Measurements from ENCODE around the gene CAMTA1. TPM values are rescaled to one million over a fixed set of nuclear protein-coding genes. Genes with fewer than 3 reads are reported as not detected.

CAMTA1 gene
- total and polyA plus RNA-seq, 3 experiments from 2014 or later, result 60.2 to 79.0 (median 61.7) TPM

DNA sequence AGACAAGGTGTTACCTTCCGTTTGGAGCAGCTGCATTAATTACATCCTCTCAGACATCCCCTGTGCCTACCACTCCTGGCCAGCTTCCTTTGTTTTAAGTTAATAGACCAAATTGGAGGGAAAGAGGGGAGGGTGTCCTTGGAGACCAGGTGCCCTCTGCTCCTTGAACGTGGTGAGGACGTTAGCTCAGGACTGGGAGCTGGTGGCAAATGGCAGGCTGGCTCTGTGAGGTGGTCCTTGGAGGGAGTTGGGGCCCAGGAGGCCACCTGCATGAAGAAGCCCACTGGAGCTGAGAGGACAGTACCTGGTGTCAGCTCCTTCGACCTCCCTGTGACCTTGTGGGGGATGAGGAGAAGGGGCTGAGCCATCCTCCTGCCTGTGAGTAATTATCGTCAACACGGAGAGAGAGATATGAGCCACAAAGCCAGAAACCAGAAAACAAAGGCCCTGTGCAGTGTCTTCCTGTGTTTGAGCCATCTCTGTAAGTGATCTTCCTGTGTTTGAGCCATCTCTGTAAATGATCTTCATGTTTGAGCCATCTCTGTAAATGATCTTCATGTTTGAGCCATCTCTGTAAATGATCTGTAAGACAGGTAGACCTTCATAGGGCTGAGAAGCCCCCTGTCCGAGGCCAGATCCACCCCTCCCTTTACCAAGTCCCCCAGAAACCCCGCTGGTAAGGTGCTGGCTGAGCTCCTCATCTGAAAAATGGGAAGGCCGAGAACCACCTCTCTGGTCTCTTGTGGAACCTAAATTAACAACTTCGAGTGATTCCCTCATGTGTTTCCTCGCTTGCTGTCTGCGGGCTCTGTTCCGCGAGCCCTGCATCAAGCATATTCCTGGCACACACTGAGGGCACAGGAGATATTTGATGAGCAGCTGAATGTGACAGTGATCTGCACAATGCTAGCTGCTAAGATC, 126.0 kb downstream of the CAMTA1 start:
- CTCF ChIA-PET, result no interaction called here
- DNase-seq, result no peak
- Histone ChIP-seq H3K27me3 (ENCODE audit: insufficient read depth, low read length, poor library complexity, severe bottlenecking) (no peaks in the 10 kb centered on the region), H3K4me1 (ENCODE audit: insufficient read depth, low read length) (no peaks in the 10 kb centered on the region), H3K9me3 (ENCODE audit: low read length) (no peaks in the 10 kb centered on the region), H3K36me3 (ENCODE audit: insufficient read depth, low read length) (no peaks in the 10 kb centered on the region), H3K27ac (ENCODE audit: low read depth, low read length) (no peak overlapping the region), H3K4me3 (ENCODE audit: low read length) (no peak overlapping the region)
- Mint-ChIP-seq H3K27me3 (peaks cover 15 to 37% of the 10 kb centered on the region in 2 donors), H3K27ac (no peak overlapping the region), H3K4me1 (no peaks in the 10 kb centered on the region), H3K36me3 (no peaks in the 10 kb centered on the region), H3K4me3 (no peak overlapping the region), H3K9me3 (peaks cover 0 to 7% (median 2%) of the 10 kb centered on the region in 5 donors)
- POLR2A ChIA-PET, result no interaction called here

DNA sequence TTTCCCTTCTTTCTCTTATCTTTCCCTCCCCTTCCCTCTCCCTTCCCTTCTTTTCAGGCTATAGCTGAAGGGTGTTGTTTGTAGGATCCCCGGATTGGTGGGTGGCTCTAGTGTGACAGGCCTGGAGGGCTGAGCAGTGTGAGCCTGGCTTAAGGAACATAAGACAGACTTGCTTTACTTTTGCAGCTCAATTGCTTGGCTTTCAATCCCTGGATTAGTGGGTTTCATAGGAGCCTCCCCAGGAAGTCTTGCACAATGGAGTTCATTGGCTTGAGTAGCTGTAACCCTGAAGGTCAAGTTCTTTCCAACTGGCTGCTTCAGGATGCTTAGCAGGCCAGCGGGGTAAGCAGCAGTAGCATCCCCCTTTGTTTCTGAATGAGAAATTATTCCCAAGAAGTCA, 126.7 kb downstream of the CAMTA1 start:
- no peak overlapping the region for H3K4me3 Mint-ChIP-seq
- H3K9me3 Mint-ChIP-seq, result peaks cover 0 to 7% (median 2%) of the 10 kb centered on the region in 5 donors
- Histone ChIP-seq H3K4me3 (ENCODE audit: low read length) (no peak overlapping the region), H3K9me3 (ENCODE audit: low read length) (no peaks in the 10 kb centered on the region), H3K27ac (ENCODE audit: low read depth, low read length) (no peak overlapping the region), H3K36me3 (ENCODE audit: insufficient read depth, low read length) (no peaks in the 10 kb centered on the region), H3K27me3 (ENCODE audit: insufficient read depth, low read length, poor library complexity, severe bottlenecking) (no peaks in the 10 kb centered on the region), H3K4me1 (ENCODE audit: insufficient read depth, low read length) (no peaks in the 10 kb centered on the region)
- peaks cover 0 to 3% (median 0%) of the 10 kb centered on the region in 3 donors for H3K36me3 Mint-ChIP-seq
- H3K27ac Mint-ChIP-seq, result peak overlapping the region in 1 of 8 donors; percentile 43
- no peaks in the 10 kb centered on the region for H3K4me1 Mint-ChIP-seq
- DNase-seq, result no peak
- ChIA-PET POLR2A (no interaction called here), CTCF (no interaction called here)
- H3K27me3 Mint-ChIP-seq, result peaks cover 18 to 44% of the 10 kb centered on the region in 2 donors

DNA sequence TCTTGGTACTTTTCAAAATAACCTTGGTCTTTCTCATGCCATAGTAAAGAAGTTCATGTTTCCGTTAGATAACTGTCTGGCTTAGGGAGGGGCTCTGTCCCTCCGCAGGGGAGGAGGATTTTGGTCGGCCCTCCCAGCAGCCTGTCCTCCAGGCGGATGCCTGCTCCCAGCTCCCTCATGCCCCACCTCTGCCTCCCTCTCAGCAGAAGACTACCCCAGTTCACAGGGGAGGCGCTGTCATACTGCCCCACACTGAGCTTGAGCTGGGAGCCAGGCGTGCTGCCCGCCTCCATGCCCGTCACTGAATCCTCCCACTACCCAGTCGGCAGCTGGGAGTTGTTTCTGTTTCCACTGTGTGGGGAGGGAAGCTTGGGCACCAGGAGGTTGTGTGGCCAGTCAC, 127.3 kb downstream of the CAMTA1 start:
- Histone ChIP-seq H3K27ac (ENCODE audit: low read depth, low read length) (no peak overlapping the region), H3K4me3 (ENCODE audit: low read length) (no peak overlapping the region), H3K4me1 (ENCODE audit: insufficient read depth, low read length) (no peaks in the 10 kb centered on the region), H3K36me3 (ENCODE audit: insufficient read depth, low read length) (no peaks in the 10 kb centered on the region), H3K9me3 (ENCODE audit: low read length) (no peaks in the 10 kb centered on the region), H3K27me3 (ENCODE audit: insufficient read depth, low read length, poor library complexity, severe bottlenecking) (no peaks in the 10 kb centered on the region)
- Mint-ChIP-seq H3K27me3 (peaks cover 22 to 50% of the 10 kb centered on the region in 2 donors), H3K9me3 (peaks cover 0 to 7% (median 2%) of the 10 kb centered on the region in 5 donors), H3K4me1 (no peaks in the 10 kb centered on the region), H3K27ac (no peak overlapping the region), H3K36me3 (peaks cover 0 to 3% (median 0%) of the 10 kb centered on the region in 3 donors), H3K4me3 (no peak overlapping the region)
- ChIA-PET POLR2A (no interaction called here), CTCF (no interaction called here)
- no peak for DNase-seq

DNA sequence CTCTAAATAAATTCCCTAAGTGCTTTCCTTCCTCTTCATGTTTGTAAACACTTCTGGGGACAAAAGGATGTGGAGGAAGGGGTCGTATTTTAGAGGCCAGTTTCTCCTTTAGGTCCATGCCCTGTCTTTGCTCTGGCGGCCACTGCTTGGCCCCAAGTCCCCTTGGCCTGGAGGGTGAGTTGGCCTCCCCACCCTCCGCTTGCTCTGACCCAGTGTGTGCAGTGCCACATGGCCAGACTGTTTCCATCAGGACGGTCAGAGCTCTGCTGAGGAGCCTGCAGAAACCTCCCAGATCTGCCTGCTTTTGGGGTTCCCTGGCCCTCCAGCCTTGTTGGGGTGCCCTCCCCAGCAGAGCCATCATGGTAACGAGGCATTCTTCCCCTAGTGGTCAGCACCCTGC, 127.8 kb downstream of the CAMTA1 start:
- Histone ChIP-seq H3K27me3 (ENCODE audit: insufficient read depth, low read length, poor library complexity, severe bottlenecking) (no peaks in the 10 kb centered on the region), H3K4me1 (ENCODE audit: insufficient read depth, low read length) (no peaks in the 10 kb centered on the region), H3K4me3 (ENCODE audit: low read length) (no peak overlapping the region), H3K9me3 (ENCODE audit: low read length) (no peaks in the 10 kb centered on the region), H3K36me3 (ENCODE audit: insufficient read depth, low read length) (no peaks in the 10 kb centered on the region), H3K27ac (ENCODE audit: low read depth, low read length) (no peak overlapping the region)
- no peak for DNase-seq
- CTCF ChIA-PET, result no interaction called here
- POLR2A ChIA-PET, result no interaction called here
- Mint-ChIP-seq H3K4me3 (no peak overlapping the region), H3K4me1 (no peaks in the 10 kb centered on the region), H3K36me3 (peaks cover 0 to 3% (median 0%) of the 10 kb centered on the region in 3 donors), H3K9me3 (peaks cover 0 to 7% (median 2%) of the 10 kb centered on the region in 5 donors), H3K27ac (no peak overlapping the region), H3K27me3 (peaks cover 23 to 50% of the 10 kb centered on the region in 2 donors)

DNA sequence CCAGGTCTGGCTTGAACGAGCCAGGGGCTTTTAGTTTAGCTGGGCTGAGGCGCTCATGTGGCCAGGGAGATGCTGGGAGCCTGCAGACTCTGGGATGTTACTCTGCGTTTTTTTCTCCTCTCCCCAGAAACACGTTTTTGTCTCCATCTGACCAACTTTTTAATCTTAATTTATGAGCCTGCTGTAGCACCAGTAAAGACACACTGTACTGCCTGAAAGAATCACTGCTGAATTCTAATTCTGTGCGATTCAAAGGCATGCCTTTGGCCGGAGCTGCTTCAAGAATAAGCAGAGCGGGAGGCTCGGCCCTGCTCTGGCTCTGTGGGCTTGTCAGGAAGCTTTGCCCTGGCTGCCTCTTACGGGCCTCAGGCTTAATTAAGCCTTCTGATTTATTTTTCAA, 129.5 kb downstream of the CAMTA1 start:
- ChIA-PET POLR2A (no interaction called here), CTCF (no interaction called here)
- Histone ChIP-seq H3K4me1 (ENCODE audit: insufficient read depth, low read length) (no peaks in the 10 kb centered on the region), H3K27me3 (ENCODE audit: insufficient read depth, low read length, poor library complexity, severe bottlenecking) (no peaks in the 10 kb centered on the region), H3K27ac (ENCODE audit: low read depth, low read length) (no peak overlapping the region), H3K9me3 (ENCODE audit: low read length) (no peaks in the 10 kb centered on the region), H3K36me3 (ENCODE audit: insufficient read depth, low read length) (no peaks in the 10 kb centered on the region), H3K4me3 (ENCODE audit: low read length) (no peak overlapping the region)
- Mint-ChIP-seq H3K9me3 (peaks cover 0 to 7% (median 2%) of the 10 kb centered on the region in 5 donors), H3K36me3 (peaks cover 0 to 3% (median 0%) of the 10 kb centered on the region in 3 donors), H3K27ac (no peak overlapping the region), H3K27me3 (peaks cover 20 to 55% of the 10 kb centered on the region in 2 donors), H3K4me3 (no peak overlapping the region), H3K4me1 (no peaks in the 10 kb centered on the region)
- DNase-seq, result no peak

- H3K27ac Mint-ChIP-seq, result no peak overlapping the region
These were observed 130.8 kb downstream of the CAMTA1 start for GRCh38 chr1:6915999-6916565.

DNA sequence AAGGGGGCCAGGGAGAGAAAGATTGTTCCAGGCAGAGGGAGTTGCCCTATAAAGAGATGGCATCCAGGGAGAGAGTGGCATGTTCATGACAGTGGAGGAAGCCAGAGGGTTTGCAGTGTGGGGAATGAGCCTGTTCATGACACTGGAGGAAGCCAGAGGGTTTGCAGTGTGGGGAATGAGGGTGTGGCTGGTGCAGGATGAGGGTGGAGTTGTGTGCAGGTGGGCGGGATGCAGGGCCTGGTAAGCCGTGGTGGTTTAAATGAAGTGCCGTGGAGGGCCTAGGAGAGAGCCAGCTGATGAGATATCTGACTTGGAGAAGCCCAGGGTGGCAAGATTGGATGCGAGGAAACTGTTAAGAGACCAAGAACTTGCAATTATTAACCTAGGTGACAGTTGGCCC, 131.8 kb downstream of the CAMTA1 start:
- H3K27ac ChIP-seq (ENCODE audit: low read depth, low read length), result no peak overlapping the region
- CTCF ChIA-PET, result interaction anchor here (0.7 kb wide), 1 partner anchor 33 kb away, joined by 3 read pairs; no protein-coding TSS in a partner anchor
- Mint-ChIP-seq H3K36me3 (peaks cover 0 to 6% (median 0%) of the 10 kb centered on the region in 3 donors), H3K4me1 (no peaks in the 10 kb centered on the region), H3K27ac (no peak overlapping the region), H3K9me3 (peaks cover 1 to 7% (median 3%) of the 10 kb centered on the region in 5 donors), H3K4me3 (no peak overlapping the region), H3K27me3 (peaks cover 20 to 51% of the 10 kb centered on the region in 2 donors)
- no peaks in the 10 kb centered on the region for H3K4me1 ChIP-seq (ENCODE audit: insufficient read depth, low read length)
- no peaks in the 10 kb centered on the region for H3K36me3 ChIP-seq (ENCODE audit: insufficient read depth, low read length)
- POLR2A ChIA-PET, result no interaction called here
- H3K4me3 ChIP-seq (ENCODE audit: low read length), result no peak overlapping the region
- no peaks in the 10 kb centered on the region for H3K9me3 ChIP-seq (ENCODE audit: low read length)
- no peaks in the 10 kb centered on the region for H3K27me3 ChIP-seq (ENCODE audit: insufficient read depth, low read length, poor library complexity, severe bottlenecking)
- no peak for DNase-seq

More at GRCh38 chr1:6915999-6916565, 130.8 kb downstream of the CAMTA1 start:
- Histone ChIP-seq H3K27me3 (ENCODE audit: insufficient read depth, low read length, poor library complexity, severe bottlenecking) (no peaks in the 10 kb centered on the region), H3K4me1 (ENCODE audit: insufficient read depth, low read length) (no peaks in the 10 kb centered on the region), H3K36me3 (ENCODE audit: insufficient read depth, low read length) (no peaks in the 10 kb centered on the region), H3K4me3 (ENCODE audit: low read length) (no peak overlapping the region), H3K9me3 (ENCODE audit: low read length) (no peaks in the 10 kb centered on the region), H3K27ac (ENCODE audit: low read depth, low read length) (no peak overlapping the region)
- peaks cover 0 to 3% (median 0%) of the 10 kb centered on the region in 3 donors for H3K36me3 Mint-ChIP-seq
- no peak overlapping the region for H3K4me3 Mint-ChIP-seq
- no peak for DNase-seq
- no peaks in the 10 kb centered on the region for H3K4me1 Mint-ChIP-seq
- H3K9me3 Mint-ChIP-seq, result peaks cover 0 to 7% (median 2%) of the 10 kb centered on the region in 5 donors
- ChIA-PET POLR2A (no interaction called here), CTCF (no interaction called here)
- peaks cover 20 to 56% of the 10 kb centered on the region in 2 donors for H3K27me3 Mint-ChIP-seq

DNA sequence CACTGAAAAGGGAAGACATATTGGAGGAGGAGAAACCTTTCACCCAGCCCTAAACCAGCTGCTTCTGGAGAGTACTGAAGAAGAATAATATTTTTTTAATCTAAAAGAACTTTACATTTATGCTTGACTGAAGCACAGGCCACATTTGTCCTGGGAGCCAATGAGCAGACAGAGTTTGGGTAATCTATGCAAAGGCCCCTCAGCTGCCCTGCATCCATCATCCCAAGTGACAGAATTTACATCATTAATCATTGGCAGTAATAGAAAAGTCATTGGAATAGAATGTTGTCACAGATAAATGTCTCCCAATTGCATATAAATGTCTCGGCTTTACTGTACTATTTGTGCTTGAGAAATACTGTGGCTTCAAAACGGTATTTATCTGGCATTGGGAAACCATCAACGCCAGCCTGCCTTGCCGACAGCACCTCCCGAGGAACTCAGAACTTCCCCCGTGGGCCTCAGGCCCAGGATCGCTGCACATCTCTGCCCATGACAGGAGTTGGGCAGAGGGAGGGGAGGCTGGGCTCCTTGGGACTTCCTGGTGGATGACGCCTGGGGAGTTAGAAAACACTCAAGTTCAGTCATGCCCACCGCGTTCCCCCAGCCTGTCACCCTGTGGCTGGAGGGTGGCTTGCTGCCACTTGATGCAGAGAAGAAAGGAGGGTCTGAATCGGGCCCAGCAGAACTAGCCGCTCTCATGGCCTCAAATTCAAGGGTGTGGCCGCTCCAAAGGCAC, 133.1 kb downstream of the CAMTA1 start:
- ChIA-PET CTCF (no interaction called here), POLR2A (no interaction called here)
- no peak overlapping the region for H3K4me3 Mint-ChIP-seq
- no peaks in the 10 kb centered on the region for H3K4me1 ChIP-seq (ENCODE audit: insufficient read depth, low read length)
- H3K27ac Mint-ChIP-seq, result peak overlapping the region in 3 of 8 donors; percentile 22 to 67 (median 59)
- no peaks in the 10 kb centered on the region for H3K36me3 ChIP-seq (ENCODE audit: insufficient read depth, low read length)
- H3K27me3 ChIP-seq (ENCODE audit: insufficient read depth, low read length, poor library complexity, severe bottlenecking), result no peaks in the 10 kb centered on the region
- H3K27me3 Mint-ChIP-seq, result peaks cover 20 to 53% of the 10 kb centered on the region in 2 donors
- peaks cover 1 to 7% (median 4%) of the 10 kb centered on the region in 5 donors for H3K9me3 Mint-ChIP-seq
- peaks cover 0 to 8% (median 0%) of the 10 kb centered on the region in 3 donors for H3K36me3 Mint-ChIP-seq
- DNase-seq, result no peak
- no peak overlapping the region for H3K27ac ChIP-seq (ENCODE audit: low read depth, low read length)
- no peak overlapping the region for H3K4me3 ChIP-seq (ENCODE audit: low read length)
- H3K4me1 Mint-ChIP-seq, result no peaks in the 10 kb centered on the region
- H3K9me3 ChIP-seq (ENCODE audit: low read length), result no peaks in the 10 kb centered on the region

Measured in CD8-positive, alpha-beta memory T cell (primary cell).